ENCODE data around the gene NRDC.
A peak's percentile ranks its signal among the peaks of the same experiment; 100 is the strongest.
"Not testable (repeated sequence)": the region's sequence is repeated elsewhere in the genome, so short reads cannot be mapped to it uniquely, and the experiment has no call there.

The NRDC gene

GRCh38 chr1:51847294-51847920 is 31.1 kb downstream of the NRDC start:
- no peak for DNase-seq (ENCODE audit: low read depth, low spot score)

GRCh38 chr1:51843948-51844347 is 34.6 kb downstream of the NRDC start:
- no peak for DNase-seq (ENCODE audit: low read depth, low spot score)

- no peak for DNase-seq (ENCODE audit: low read depth, low spot score)
Measured at GRCh38 chr1:51842261-51842660, 36.3 kb downstream of the NRDC start.

- no peak for DNase-seq (ENCODE audit: low read depth, low spot score)
Measured at GRCh38 chr1:51840743-51841461, 37.6 kb downstream of the NRDC start.

- DNase-seq (ENCODE audit: low read depth, low spot score) = no peak
Measured at GRCh38 chr1:51840182-51840581, 38.3 kb downstream of the NRDC start.

- no peak for DNase-seq (ENCODE audit: low read depth, low spot score)
Measured at GRCh38 chr1:51839094-51839493, 39.4 kb downstream of the NRDC start.

GRCh38 chr1:51837243-51837642 is 41.3 kb downstream of the NRDC start:
- no peak for DNase-seq (ENCODE audit: low read depth, low spot score)

GRCh38 chr1:51833700-51834099 is 44.8 kb downstream of the NRDC start:
- DNase-seq (ENCODE audit: low read depth, low spot score) = no peak

- DNase-seq (ENCODE audit: low read depth, low spot score) = no peak
Measured at GRCh38 chr1:51829058-51829457, 49.5 kb downstream of the NRDC start.

- DNase-seq (ENCODE audit: low read depth, low spot score) = no peak
Measured at GRCh38 chr1:51819810-51820209, 58.7 kb downstream of the NRDC start.

- DNase-seq (ENCODE audit: low read depth, low spot score) = not testable (repeated sequence)
Measured at GRCh38 chr1:51819021-51819420, 59.5 kb downstream of the NRDC start.

- no peak for DNase-seq (ENCODE audit: low read depth, low spot score)
Measured at GRCh38 chr1:51818487-51818886, 60.0 kb downstream of the NRDC start.

GRCh38 chr1:51814513-51814912 is 64.0 kb downstream of the NRDC start:
- no peak for DNase-seq (ENCODE audit: low read depth, low spot score)

GRCh38 chr1:51799372-51799771 is 79.2 kb downstream of the NRDC start:
- no peak for DNase-seq (ENCODE audit: low read depth, low spot score)

- DNase-seq (ENCODE audit: low read depth, low spot score) = no peak
Measured at GRCh38 chr1:51794868-51795267, 83.7 kb downstream of the NRDC start.

GRCh38 chr1:51794260-51794659 is 84.3 kb downstream of the NRDC start:
- no peak for DNase-seq (ENCODE audit: low read depth, low spot score)

GRCh38 chr1:51792864-51793263 is 85.7 kb downstream of the NRDC start:
- DNase-seq (ENCODE audit: low read depth, low spot score) = no peak

- DNase-seq (ENCODE audit: low read depth, low spot score) = no peak
Measured at GRCh38 chr1:51791888-51792287, 86.6 kb downstream of the NRDC start.

- DNase-seq (ENCODE audit: low read depth, low spot score) = no peak
Measured at GRCh38 chr1:51790385-51790784, 88.1 kb downstream of the NRDC start.

- DNase-seq (ENCODE audit: low read depth, low spot score) = no peak
Measured at GRCh38 chr1:51789342-51789741, 89.2 kb downstream of the NRDC start.

- no peak for DNase-seq (ENCODE audit: low read depth, low spot score)
Measured at GRCh38 chr1:51788938-51789337, 89.6 kb downstream of the NRDC start.

- peak; percentile 55 for DNase-seq (ENCODE audit: low read depth, low spot score)
Measured at GRCh38 chr1:51784997-51785421, 93.5 kb downstream of the NRDC start.

- no peak for DNase-seq (ENCODE audit: low read depth, low spot score)
Measured at GRCh38 chr1:51780927-51781326, 97.6 kb downstream of the NRDC start.
